ENCODE data around the gene TMEM131.

DNA sequence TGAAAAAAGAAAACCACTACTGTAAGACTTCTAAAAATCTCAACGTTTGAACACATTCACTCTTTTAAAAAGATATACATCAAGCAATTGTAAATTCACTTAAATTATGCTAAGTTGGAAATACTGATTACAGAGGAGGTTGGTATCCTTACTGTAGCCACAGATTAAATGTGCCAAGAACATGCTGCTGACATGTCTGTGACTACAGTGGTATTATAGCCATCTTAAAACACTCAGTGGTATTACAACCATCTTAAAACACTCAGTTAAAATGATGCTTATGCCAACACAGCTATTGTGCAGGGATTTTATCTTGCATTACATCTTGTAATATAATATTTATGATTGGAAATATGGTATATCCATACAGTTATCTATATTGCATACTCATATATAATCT is 50.0 kb downstream of the TMEM131 start:
- TF ChIP-seq, protein P1, sequence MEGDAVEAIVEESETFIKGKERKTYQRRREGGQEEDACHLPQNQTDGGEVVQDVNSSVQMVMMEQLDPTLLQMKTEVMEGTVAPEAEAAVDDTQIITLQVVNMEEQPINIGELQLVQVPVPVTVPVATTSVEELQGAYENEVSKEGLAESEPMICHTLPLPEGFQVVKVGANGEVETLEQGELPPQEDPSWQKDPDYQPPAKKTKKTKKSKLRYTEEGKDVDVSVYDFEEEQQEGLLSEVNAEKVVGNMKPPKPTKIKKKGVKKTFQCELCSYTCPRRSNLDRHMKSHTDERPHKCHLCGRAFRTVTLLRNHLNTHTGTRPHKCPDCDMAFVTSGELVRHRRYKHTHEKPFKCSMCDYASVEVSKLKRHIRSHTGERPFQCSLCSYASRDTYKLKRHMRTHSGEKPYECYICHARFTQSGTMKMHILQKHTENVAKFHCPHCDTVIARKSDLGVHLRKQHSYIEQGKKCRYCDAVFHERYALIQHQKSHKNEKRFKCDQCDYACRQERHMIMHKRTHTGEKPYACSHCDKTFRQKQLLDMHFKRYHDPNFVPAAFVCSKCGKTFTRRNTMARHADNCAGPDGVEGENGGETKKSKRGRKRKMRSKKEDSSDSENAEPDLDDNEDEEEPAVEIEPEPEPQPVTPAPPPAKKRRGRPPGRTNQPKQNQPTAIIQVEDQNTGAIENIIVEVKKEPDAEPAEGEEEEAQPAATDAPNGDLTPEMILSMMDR (IDR thresholded peaks at IDR 0.05), result no peak
- no peak for TF ChIP-seq POLR2AphosphoS5 (IDR thresholded peaks at IDR 0.05)

Data from sigmoid colon (tissue), 4 donors.